Neutrophil (primary cell): Measurements from ENCODE around the gene ITPR1.

Source experiments
- H3K27ac ChIP-seq: fragments of 200-600 bp; sonication (generic); 2 replicates; pipeline ENCODE4 v1.5.1; 2016; ENCODE audit warnings: mild to moderate bottlenecking, moderate library complexity
- H3K27me3 ChIP-seq: fragments of 200-600 bp; sonication (generic); 2 replicates; pipeline ENCODE4 v1.6.0; 2016; ENCODE audit warnings: mild to moderate bottlenecking
- H3K36me3 ChIP-seq: fragments of 200-600 bp; sonication (generic); 2 replicates; pipeline ENCODE4 v1.5.1; 2017
- H3K4me1 ChIP-seq, 2 experiments: fragments of 200-600 bp in 1 of 2; sonication (generic) in 1 of 2; 1 replicate in 1 of 2; 2 replicates in 1 of 2; pipeline versions ENCODE4 v1.5.1 to v1.6.1; 2013 to 2016; ENCODE audit warnings: low read depth in 1 of 2, low read length in 1 of 2, mild to moderate bottlenecking in 1 of 2, moderate library complexity in 1 of 2; ENCODE audit not compliant: control insufficient read depth in 1 of 2, insufficient read depth in 1 of 2
- H3K4me3 ChIP-seq, 2 experiments: fragments of 200-600 bp in 1 of 2; sonication (generic) in 1 of 2; 1 replicate in 1 of 2; 2 replicates in 1 of 2; pipeline ENCODE4 v1.5.1; 2013 to 2016; ENCODE audit warnings: low read depth in 1 of 2, low read length in 1 of 2, mild to moderate bottlenecking in 1 of 2, moderate library complexity in 1 of 2
- H3K9me3 ChIP-seq: fragments of 200-600 bp; sonication (generic); 2 replicates; pipeline ENCODE4 v1.5.1; 2016
- CTCF ChIP-seq: fragments of 200-600 bp; sonication (generic); IDR thresholded peaks from 2 replicates; pipeline ENCODE4 v1.5.1; 2016; ENCODE audit warnings: antibody characterized with exemption

The ITPR1 gene

GRCh38 chr3:4551794-4552442, 58.8 kb downstream of the ITPR1 start:
- Histone ChIP-seq H3K27ac (no peak overlapping the region), H3K27me3 (no peaks in the 10 kb centered on the region), H3K4me3 (no peak overlapping the region), H3K9me3 (no peaks in the 10 kb centered on the region), H3K36me3 (no peaks in the 10 kb centered on the region), H3K4me1 (no peaks in the 10 kb centered on the region)
- no peak for TF ChIP-seq CTCF

- H3K4me1 ChIP-seq = no peaks in the 10 kb centered on the region
- TF ChIP-seq CTCF = no peak
- H3K27ac ChIP-seq = no peak overlapping the region
Measured at GRCh38 chr3:4552811-4553210, 59.7 kb downstream of the ITPR1 start.

GRCh38 chr3:4561661-4562060, 68.5 kb downstream of the ITPR1 start:
- Histone ChIP-seq H3K9me3 (no peaks in the 10 kb centered on the region), H3K4me3 (no peak overlapping the region), H3K36me3 (no peaks in the 10 kb centered on the region), H3K27ac (no peak overlapping the region), H3K27me3 (no peaks in the 10 kb centered on the region), H3K4me1 (no peaks in the 10 kb centered on the region)
- TF ChIP-seq CTCF = no peak

More at GRCh38 chr3:4552811-4553210, 59.7 kb downstream of the ITPR1 start:
- Histone ChIP-seq H3K4me3 (no peak overlapping the region), H3K36me3 (no peaks in the 10 kb centered on the region), H3K27me3 (no peaks in the 10 kb centered on the region), H3K9me3 (no peaks in the 10 kb centered on the region)

- no peak overlapping the region for H3K27ac ChIP-seq
- H3K4me1 ChIP-seq = no peaks in the 10 kb centered on the region
- no peaks in the 10 kb centered on the region for H3K27me3 ChIP-seq
- no peaks in the 10 kb centered on the region for H3K36me3 ChIP-seq
- H3K4me3 ChIP-seq = no peak overlapping the region
- no peak for TF ChIP-seq CTCF
- H3K9me3 ChIP-seq = no peaks in the 10 kb centered on the region
Measured at GRCh38 chr3:4562595-4562994, 69.4 kb downstream of the ITPR1 start.

GRCh38 chr3:4564270-4564669, 71.1 kb downstream of the ITPR1 start:
- no peak for TF ChIP-seq CTCF
- H3K27me3 ChIP-seq = no peaks in the 10 kb centered on the region
- no peaks in the 10 kb centered on the region for H3K36me3 ChIP-seq
- no peaks in the 10 kb centered on the region for H3K9me3 ChIP-seq
- no peaks in the 10 kb centered on the region for H3K4me1 ChIP-seq
- no peak overlapping the region for H3K27ac ChIP-seq
- no peak overlapping the region for H3K4me3 ChIP-seq
